CD1c-positive myeloid dendritic cell (primary cell): ENCODE results near the gene AKR7A2.
"Not testable (repeated sequence)": the region's sequence is repeated elsewhere in the genome, so short reads cannot be mapped to it uniquely, and the experiment has no call there.

Experiments used
- DNase-seq: peaks from one replicate; pipeline ENCODE4 v3.0.0-alpha.2; 2016; ENCODE audit errors: extremely low spot score

Gene AKR7A2

DNA sequence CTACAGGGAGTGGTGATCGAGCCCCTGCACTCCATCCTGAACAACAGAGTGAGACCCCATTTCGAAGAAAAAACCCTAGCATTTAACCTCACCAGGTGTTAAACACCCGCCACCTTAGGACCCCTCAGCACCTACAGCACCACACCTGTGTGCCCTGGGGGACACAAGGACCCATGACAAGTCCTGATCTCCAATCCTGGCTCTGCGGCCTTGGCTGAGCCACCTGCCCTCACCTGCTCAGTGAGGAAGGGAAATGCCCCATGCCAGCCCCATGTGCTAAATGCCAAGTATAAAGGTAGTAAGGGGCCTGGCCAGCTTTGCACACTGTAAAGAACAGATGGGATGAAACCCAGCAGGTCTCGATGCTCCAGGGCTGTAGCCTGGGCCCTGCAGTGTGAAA, 49.2 kb downstream of the AKR7A2 start:
- no peak for DNase-seq

DNA sequence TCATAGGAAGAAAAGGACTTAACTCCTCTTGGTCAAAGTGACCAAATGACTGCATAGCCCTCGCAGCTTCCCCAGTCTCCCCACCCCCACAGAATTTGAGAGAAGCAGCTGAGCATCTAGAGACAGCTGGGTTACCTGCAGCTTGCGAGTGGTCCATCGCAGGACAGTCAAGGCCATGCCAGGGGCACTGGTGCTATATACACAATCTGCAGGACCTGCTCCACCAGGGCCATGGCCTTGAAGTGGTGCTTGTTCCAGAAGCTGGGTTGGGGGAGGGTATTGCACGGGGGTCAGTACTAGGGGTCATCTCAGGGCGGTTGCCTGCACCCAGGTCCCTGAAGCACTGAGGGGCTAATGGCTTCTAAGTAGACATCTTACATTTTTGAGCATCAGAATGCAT, 49.9 kb downstream of the AKR7A2 start:
- DNase-seq = no peak

DNA sequence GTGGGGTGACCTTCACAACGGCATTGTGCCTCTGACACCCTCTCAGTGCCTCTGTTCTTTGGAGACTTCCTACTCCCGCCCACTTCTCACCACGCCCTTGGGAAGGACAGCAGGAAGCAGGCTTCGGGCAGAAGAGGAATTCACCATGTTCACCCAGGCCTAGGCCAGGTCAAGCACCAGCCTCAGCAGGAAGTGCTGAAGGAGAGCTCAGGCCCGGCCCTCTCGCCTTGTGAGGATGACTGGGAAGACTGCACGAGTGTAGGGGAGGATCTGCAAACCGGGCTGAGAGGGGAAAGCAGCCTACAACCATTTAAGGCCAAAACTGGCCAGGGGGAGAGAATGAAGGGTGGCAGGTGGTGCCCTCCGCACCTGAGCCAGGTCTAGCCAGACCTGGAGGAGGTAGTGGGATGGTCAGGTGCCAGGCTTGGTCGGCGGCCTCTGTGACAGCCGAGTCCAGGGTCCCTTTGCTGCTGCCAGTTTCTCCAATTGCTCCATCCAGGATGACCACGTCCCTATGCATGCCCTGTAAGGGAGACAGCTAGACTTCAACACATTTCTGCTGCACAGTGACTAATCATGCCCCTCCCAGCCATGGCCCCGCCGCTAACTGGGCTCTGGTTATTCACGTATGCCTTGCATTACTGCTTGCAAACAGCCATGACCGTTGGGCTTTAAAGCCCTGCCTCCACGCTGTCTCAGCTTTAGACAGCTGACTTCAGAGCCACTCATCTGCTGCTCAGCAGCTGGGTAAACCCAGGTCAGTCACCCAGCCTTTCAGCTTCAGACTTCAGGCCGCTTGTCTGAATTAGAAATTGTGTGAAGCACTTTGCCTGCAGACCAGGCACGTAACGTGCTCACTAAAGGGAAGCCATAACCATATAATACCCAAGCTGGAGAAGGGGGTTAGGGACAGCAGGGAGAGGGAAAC, 51.5 kb downstream of the AKR7A2 start:
- DNase-seq = peak; percentile 74

DNA sequence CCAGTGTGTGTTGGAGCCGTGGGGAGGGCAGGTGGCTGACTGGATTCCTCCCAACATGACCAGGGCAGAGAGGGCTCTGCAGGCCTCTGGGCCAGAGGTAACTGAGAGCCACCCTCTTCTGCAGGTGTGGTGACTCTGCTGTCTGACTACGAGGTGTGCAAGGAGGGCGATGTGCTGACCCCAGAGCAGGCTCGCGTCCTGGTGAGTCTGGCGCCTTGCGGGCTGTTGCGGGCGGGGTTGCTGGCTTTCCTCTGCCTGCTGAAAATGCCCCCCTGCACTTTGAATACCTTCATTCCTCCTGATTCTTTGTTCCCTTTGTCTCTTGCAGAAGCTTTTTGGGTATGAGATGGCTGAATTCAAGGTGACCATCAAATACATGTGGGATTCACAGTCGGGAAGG, 53.6 kb downstream of the AKR7A2 start:
- no peak for DNase-seq

DNA sequence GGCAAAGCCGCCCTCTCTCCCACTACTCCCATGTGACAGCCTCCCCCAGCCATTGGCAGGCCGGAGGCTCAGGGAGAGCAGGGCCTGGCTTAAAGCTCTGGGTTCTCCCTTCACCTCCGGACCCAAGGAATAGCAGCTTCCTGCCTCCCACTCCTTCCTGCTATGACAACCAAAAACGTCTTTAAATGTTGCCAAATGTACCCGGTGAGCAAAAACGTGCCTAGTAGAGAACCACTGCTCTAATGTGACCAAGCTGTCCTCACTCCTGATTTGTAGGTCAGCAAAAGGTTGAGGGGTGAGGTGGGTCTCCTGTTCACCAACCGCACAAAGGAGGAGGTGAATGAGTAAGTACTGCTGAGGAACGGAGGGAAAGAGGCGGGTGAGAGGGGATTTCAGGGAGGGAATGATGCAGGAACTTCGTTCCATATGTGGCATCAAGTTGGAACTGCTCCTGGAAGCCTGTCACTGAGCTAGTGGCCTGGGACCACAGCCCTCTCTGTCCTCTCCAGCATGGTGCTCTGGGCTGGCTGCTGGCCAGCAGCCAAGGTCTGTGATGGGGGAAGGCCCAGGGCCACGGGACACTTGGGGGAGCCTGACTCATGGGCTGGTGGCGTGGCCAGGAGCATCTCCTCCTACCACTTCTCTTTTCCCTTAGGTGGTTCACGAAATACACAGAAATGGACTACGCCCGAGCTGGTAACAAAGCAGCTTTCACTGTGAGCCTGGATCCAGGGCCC, 54.6 kb downstream of the AKR7A2 start:
- peak; percentile 89 for DNase-seq

DNA sequence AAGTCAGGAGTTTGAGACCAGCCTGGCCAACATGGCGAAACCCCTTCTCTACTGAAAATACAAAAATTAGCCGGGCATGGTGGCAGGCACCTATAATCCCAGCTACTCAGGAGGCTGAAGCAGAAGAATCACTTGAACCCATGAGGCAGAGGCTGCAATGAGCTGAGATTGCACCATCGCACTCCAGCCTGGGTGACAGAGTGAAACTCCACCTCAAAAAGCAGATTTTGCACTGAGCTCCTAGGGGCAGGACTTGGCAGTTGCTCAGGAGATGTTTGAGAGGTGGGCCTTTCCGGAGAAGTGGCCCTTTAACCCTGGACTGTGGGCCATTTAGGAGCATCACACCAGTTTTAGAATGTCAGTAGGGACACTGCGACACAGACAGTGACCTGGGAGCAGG, 55.6 kb downstream of the AKR7A2 start:
- DNase-seq = not testable (repeated sequence)

DNA sequence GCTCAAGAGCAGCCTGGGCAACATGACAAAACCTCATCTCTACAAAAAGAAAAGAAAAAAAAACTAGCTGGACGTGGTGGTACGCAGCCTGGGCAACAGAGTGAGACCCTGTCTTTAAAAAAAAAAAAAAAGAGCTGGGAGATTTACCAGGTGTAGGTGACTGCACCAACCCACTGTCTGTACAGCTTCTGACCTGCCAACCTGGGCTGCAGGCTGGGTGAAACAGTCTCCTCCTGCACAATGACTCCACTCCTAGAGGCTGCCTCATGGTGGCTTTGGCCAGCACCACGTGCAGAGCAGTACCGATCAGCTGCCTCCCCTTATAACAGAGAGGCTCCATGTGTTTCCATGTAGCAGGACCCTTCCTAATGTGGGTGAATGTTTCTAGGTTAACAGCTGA, 56.7 kb downstream of the AKR7A2 start:
- no peak for DNase-seq

DNA sequence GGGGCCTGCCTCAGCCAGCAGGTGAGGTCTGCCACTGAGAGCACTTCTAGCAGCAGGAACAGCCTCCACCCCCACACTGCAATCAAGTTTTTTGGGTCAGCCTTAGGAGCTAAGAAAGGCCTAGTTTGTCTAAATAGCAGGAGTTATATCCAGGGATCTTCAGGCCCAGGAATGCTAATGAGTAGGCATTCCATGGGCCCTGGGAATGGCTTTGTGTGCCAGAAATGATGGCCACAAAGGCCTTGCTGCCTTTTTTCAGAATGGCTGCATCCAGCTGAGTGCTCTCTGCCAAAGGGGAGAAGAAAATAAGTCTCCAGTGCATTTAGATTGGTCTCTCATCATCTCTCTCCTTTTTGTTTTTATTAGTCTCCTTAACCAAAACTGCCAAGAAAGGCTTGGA, 57.5 kb downstream of the AKR7A2 start:
- DNase-seq = no peak
